Measurements from ENCODE around the gene ZNF335.
"Not testable (repeated sequence)": the region's sequence is repeated elsewhere in the genome, so short reads cannot be mapped to it uniquely, and the experiment has no call there.

Gene ZNF335

DNA sequence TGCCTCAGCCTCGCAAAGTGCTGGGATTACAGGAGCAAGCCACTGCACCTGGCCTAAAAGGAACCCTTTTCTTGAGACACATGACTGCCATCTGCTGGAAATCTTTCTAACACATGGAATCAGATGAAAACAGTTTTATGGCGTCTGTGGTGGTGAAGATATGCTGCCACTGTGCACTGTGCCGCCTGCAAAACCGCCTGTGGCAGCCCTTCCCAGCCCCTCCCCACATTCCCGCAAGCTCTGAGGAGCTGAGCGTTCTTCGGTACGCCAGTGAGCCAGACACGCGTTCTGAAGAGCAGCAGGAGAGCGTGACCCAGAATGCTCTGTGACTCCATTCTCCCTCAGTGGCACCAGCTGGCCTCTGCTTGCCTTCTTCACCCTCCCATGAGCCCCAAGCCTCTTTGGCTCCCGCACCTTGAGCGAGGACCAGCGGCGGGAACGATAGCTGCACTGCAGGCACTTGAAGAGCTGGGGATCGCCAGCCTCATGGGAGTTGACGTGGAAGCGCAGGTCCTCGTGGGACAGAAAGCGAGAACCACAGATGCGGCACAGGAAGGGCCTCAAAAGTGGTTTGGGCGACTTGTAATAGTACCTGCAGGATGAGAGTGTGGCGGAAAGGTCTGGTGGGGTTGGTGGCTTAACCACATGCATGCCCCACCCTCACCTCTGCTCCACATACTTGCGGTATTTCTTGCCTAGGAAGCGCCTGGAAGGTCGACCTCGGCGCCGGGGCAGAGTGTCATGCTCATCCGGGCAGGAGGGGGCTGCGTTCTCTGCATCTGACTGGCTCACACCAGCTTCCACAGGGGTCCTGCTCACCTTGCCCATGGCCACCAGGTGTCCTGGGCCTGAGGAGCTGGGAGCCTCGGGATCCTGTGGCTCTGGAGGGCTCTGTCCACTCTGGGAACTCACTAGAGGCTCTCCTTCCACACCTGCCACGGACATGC is 8.7 kb downstream of the ZNF335 start:
- DNase-seq (ENCODE audit: insufficient read length, low spot score), result no peak
- no peak for FAIRE-seq
- TF ChIP-seq, protein P1, sequence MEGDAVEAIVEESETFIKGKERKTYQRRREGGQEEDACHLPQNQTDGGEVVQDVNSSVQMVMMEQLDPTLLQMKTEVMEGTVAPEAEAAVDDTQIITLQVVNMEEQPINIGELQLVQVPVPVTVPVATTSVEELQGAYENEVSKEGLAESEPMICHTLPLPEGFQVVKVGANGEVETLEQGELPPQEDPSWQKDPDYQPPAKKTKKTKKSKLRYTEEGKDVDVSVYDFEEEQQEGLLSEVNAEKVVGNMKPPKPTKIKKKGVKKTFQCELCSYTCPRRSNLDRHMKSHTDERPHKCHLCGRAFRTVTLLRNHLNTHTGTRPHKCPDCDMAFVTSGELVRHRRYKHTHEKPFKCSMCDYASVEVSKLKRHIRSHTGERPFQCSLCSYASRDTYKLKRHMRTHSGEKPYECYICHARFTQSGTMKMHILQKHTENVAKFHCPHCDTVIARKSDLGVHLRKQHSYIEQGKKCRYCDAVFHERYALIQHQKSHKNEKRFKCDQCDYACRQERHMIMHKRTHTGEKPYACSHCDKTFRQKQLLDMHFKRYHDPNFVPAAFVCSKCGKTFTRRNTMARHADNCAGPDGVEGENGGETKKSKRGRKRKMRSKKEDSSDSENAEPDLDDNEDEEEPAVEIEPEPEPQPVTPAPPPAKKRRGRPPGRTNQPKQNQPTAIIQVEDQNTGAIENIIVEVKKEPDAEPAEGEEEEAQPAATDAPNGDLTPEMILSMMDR (IDR thresholded peaks at IDR 0.05; ENCODE audit: insufficient read depth, missing control alignments), result peak; percentile 41

DNA sequence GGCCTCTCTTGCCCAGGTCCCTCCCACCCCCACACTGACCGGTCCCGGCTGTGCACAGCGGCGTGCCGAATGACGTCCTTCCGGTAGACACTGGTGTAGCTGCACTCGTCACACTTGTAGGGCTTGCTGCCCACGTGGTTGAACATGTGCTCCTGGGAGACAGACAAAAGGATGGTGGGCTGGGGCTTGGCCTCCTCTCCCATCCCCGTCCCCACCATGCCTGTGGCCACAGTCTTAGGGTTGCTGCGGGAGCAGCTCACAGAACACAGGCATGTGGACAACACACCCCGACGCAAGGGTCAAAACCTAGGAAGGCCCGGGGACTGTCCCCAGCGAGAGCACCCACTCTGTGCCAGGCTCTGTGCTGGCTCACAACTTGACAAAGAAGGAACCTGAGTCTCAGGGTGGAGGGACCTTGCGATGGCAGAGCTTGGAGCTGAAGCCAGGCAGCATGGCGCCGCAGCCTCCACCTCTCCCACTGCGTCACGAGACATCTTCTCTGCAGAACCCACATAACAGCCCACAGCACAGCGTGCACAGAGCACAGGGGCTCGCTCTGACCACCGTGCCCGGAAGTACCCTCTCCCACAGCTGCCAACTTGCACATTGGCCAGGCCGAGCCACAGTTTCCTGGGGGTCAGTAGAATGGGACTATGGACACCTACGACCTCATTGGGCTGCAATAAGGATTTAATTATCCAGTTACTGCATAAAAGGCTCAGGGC is 9.8 kb downstream of the ZNF335 start:
- TF ChIP-seq, protein P1 (IDR thresholded peaks at IDR 0.05; ENCODE audit: insufficient read depth, missing control alignments), result no peak
- DNase-seq (ENCODE audit: insufficient read length, low spot score) (no peak), FAIRE-seq (no peak)

DNA sequence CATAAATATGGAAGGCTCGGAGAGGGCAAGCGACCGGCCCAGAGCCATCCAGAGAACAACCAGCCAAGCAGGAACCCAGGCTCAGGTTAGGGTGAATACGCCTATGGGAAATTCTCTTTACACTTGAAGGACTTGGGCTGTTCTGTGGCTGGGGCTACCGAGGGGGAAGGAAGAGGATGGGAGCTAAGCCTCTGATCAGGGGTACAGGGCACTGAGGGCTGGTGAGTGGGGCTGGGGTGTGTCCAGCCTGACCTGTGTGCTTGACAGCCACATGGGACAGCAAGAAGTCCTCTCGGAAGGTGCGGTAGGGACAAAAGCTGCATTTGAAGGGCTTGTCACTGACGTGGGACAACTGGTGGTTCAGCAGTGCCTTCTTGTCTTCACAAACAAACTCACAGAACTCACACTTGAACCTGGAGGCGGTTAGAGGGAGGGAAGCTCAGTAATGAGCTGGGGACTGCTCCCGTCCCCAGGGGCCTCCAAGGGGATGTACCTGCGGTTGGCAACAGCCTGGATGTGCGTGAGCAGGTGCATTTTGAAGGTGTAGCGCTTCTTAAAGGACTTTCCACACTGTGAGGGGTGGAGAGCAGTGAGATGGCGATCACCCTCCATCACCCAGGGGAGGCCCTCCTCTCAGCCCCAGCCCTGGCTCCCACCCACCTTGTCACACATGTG is 11.9 kb downstream of the ZNF335 start:
- DNase-seq (ENCODE audit: insufficient read length, low spot score) (no peak), FAIRE-seq (no peak)
- TF ChIP-seq, protein P1 (IDR thresholded peaks at IDR 0.05; ENCODE audit: insufficient read depth, missing control alignments), result no peak

DNA sequence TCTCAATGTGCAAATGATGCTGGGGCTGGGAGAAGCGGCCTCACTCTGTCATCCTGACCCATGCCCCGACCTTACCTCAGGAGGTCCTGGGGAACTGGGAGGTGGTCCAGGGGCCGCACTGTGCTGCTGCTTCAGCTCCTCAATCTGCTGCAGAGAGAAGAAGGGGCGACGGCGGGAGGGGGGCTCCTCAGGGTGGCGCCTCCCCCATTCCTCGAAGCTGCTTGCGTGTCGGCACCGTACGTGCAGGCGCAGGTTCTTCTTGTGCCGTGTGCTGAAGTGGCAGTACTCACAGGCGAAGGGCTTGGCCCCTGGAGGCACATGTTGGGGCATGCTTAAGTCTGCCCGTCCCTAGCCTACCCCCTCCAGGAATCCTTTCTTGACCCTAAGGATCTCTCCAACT is 12.9 kb downstream of the ZNF335 start:
- FAIRE-seq (no peak), DNase-seq (ENCODE audit: insufficient read length, low spot score) (no peak)
- TF ChIP-seq, protein P1 (IDR thresholded peaks at IDR 0.05; ENCODE audit: insufficient read depth, missing control alignments), result no peak

DNA sequence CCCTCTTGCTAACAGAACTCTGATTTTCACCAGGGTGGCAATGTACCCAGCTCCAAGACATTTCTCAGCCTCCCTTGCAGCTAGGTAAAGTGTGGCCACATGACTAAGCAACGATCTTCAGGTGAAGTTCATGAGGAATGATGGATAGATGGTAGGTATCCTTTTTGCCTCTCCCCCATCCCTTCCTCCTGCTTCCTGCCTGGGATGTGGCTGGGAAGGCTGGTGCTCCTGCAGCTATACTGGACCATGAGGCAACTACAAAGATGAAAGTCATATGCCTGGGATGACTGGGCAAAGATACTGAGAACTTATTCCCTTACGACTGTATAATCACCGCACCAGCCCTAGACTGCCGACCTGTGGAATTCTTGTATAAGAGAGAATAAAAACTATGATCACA is 13.4 kb downstream of the ZNF335 start:
- FAIRE-seq, result no peak
- no peak for DNase-seq (ENCODE audit: insufficient read length, low spot score)
- TF ChIP-seq, protein P1 (IDR thresholded peaks at IDR 0.05; ENCODE audit: insufficient read depth, missing control alignments), result no peak

DNA sequence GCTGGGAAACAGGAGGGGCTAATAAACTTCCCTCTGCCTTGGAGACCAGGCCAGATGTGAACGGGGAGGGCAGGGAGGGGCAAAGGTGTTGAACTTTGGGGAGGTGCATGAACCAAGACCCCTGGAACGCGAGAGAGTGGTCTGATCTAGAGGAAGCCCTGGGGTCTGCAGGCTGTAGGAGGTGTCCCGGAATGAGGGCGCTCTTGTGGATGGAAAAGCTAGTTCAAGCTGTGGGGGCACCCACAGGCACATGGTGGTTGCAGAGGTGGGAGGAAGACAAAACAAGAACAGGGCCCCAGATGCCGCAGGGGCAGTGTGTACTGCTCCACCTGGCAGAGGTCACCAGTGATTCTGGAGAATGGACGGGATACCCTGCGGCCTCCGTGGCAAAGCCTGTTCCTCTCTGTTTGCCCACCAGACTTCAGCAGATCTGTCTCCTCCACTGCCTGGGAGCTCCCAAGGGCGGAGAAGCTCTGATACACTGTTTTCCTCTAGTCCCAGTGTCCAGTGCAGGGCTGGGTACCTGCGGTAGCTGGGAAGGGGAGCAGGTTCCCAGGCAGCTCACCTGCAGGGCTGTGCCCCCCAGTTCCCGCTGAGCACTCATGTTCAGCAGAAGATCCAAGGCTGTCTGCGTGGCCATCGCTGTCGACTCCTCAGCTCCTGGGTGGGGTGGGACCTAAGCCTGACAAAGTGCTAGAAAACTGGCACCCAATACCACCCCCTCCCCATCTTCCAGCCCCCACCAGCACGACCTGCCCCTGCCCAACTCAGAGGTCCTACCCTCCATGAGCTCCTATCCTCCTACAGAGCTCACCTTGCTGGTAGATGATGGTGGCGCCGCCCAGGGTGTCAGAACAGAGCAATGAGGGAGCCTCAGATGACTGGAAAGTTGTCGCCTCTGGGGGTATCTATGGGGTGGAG is 14.7 kb downstream of the ZNF335 start:
- TF ChIP-seq, protein P1 (IDR thresholded peaks at IDR 0.05; ENCODE audit: insufficient read depth, missing control alignments), result no peak
- FAIRE-seq (no peak), DNase-seq (ENCODE audit: insufficient read length, low spot score) (no peak)

DNA sequence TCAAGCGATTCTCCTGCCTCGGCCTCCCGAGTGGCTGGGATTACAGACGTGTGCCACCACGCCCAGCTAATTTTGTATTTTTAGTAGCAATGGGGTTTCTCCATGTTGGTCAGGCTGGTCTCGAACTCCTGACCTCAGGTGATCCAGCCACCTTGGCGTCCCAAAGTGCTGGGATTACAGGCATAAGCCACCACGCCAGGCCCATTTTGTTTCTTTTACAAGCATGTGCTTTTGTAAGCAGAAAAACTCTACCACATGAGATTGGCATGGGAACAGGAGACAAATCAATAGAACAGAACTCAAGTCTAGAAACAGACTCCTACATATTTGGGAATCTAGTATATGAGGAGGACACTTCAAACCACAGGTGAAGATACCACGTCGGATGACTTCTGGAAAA is 15.7 kb downstream of the ZNF335 start:
- not testable (repeated sequence) for DNase-seq (ENCODE audit: insufficient read length, low spot score); FAIRE-seq
